AG04449 (cell line): ENCODE measurements around the gene FRMD3.
"Not testable (repeated sequence)": the region's sequence is repeated elsewhere in the genome, so short reads cannot be mapped to it uniquely, and the experiment has no call there.

Experiments used
- CTCF ChIA-PET: fragments of 350-600 bp; formaldehyde crosslinking; extraction: SDS; loops from one replicate; lab custom pipeline; 2021; ENCODE audit warnings: antibody characterized with exemption; lab: Yijun Ruan, JAX
- POLR2A ChIA-PET: fragments of 400-600, 350-600 bp; formaldehyde crosslinking; extraction: SDS; loops from one replicate; lab custom pipeline; 2020; ENCODE audit warnings: antibody characterized with exemption, inconsistent platforms; lab: Yijun Ruan, JAX
- DNase-seq: peaks from one replicate; pipeline ENCODE4 v3.0.0-alpha.2; 2010; ENCODE audit warnings: low read depth, low spot score
- H3K4me3 ChIP-seq: 2 replicates; pipeline ENCODE4 v1.5.1; 2011; ENCODE audit warnings: low read depth, mild to moderate bottlenecking, control low read depth, low read length
- CTCF ChIP-seq: IDR thresholded peaks from one replicate; pipeline ENCODE4 v1.5.1; 2011; ENCODE audit warnings: mild to moderate bottlenecking, moderate library complexity, low read length, control low read depth, inconsistent platforms; ENCODE audit not compliant: insufficient read depth; ENCODE audit errors: missing control alignments

The FRMD3 gene

GRCh38 chr9:83372957-83373356, 165.2 kb downstream of the FRMD3 start:
- TF ChIP-seq CTCF, result no peak
- H3K4me3 ChIP-seq, result no peak overlapping the region
- ChIA-PET POLR2A (no interaction called here), CTCF (no interaction called here)
- DNase-seq, result no peak

GRCh38 chr9:83367326-83367725, 170.9 kb downstream of the FRMD3 start:
- TF ChIP-seq CTCF, result no peak
- DNase-seq, result no peak
- POLR2A ChIA-PET, result no interaction called here
- H3K4me3 ChIP-seq, result no peak overlapping the region
- CTCF ChIA-PET, result interaction anchor here (2.6 kb wide), 1 partner anchor 177 kb away, joined by 8 read pairs; no protein-coding TSS in a partner anchor

GRCh38 chr9:83362341-83362995, 175.7 kb downstream of the FRMD3 start:
- no peak for DNase-seq
- H3K4me3 ChIP-seq, result no peak overlapping the region
- CTCF ChIA-PET, result no interaction called here
- no peak for TF ChIP-seq CTCF
- POLR2A ChIA-PET, result no interaction called here

- no peak for DNase-seq
- TF ChIP-seq CTCF, result no peak
- ChIA-PET POLR2A (no interaction called here), CTCF (no interaction called here)
- H3K4me3 ChIP-seq, result no peak overlapping the region
These were observed 179.2 kb downstream of the FRMD3 start for GRCh38 chr9:83359039-83359438.

- POLR2A ChIA-PET, DNase-seq, CTCF ChIA-PET, H3K4me3 ChIP-seq: not testable (repeated sequence)
These were observed 179.7 kb downstream of the FRMD3 start for GRCh38 chr9:83358493-83358892.

- no peak for TF ChIP-seq CTCF
- CTCF ChIA-PET, result interaction anchor here (2.5 kb wide), 1 partner anchor 22 kb away, joined by 8 read pairs; no protein-coding TSS in a partner anchor
- DNase-seq, result no peak
- POLR2A ChIA-PET, result no interaction called here
- no peak overlapping the region for H3K4me3 ChIP-seq
These were observed 182.5 kb downstream of the FRMD3 start for GRCh38 chr9:83355729-83356151.

- no peak for TF ChIP-seq CTCF
- ChIA-PET POLR2A (no interaction called here), CTCF (interaction anchor here (2.5 kb wide), 1 partner anchor 21 kb away, joined by 8 read pairs; no protein-coding TSS in a partner anchor)
- no peak overlapping the region for H3K4me3 ChIP-seq
- no peak for DNase-seq
These were observed 183.2 kb downstream of the FRMD3 start for GRCh38 chr9:83355024-83355444.
